Measurements from ENCODE around the gene SPDYA. TPM values are rescaled to one million over a fixed set of nuclear protein-coding genes. Genes with fewer than 3 reads are reported as not detected.

SPDYA gene
- total RNA-seq, 1 donor from 2014 or later, result 1.7 TPM

DNA sequence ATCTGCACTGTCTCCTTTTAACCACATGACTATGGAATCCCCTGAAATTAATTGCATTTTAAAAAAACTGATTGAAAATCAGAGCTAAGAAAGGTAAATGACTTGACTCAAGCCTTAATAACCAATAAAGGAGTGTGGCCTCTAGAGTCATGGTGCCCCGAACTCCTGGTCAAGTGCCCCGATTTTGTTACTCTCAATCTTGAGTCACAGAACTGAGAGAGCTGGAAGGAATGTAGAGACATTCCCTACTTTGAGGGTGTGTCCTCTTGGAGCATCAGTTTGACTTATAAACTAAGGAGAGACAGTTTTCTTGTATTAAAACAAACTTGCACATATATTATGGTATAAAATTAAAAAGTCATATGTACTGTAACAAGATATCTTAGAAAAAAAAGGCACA, 86.3 kb downstream of the SPDYA start:
- H3K27me3 Mint-ChIP-seq (ENCODE audit: insufficient read depth), result no peaks in the 10 kb centered on the region
- H3K4me1 Mint-ChIP-seq (ENCODE audit: low read depth), result peaks cover 57% of the 10 kb centered on the region
- H3K9me3 Mint-ChIP-seq, result no peaks in the 10 kb centered on the region
- H3K4me3 Mint-ChIP-seq, result peak overlapping the region; percentile 100
- intact Hi-C loops (cut with micrococcal nuclease), result loop anchor here (10.0 kb wide), 2 partner anchors 1338 to 1542 kb away; partner anchors contain the start of genes GTF3C2 and LBH
- no peak for DNase-seq (ENCODE audit: low spot score)
- peaks cover 20% of the 10 kb centered on the region for H3K36me3 Mint-ChIP-seq (ENCODE audit: low read depth)
- H3K27ac Mint-ChIP-seq, result no peak overlapping the region

DNA sequence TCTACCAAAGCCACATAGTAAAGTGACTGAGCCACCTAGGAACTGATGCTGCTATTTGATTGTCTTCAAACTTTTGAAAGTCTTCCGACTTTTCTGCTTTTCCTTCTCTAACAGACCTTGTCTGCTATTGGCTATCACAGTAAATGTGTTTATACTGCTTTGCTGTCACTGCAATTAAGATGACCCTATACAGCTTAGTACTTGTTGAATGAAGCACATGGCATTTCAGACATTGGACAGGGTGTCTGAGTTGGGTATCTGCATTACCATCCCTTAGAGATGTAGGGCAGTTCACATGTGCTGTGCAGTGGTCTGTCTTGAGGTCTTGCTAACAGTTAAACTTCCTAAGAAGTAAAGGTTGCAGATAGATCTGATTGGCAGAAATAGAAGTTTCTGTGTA, 87.4 kb downstream of the SPDYA start:
- Mint-ChIP-seq H3K4me3 (peak overlapping the region; percentile 100), H3K27me3 (ENCODE audit: insufficient read depth) (no peaks in the 10 kb centered on the region), H3K27ac (no peak overlapping the region), H3K4me1 (ENCODE audit: low read depth) (peaks cover 62% of the 10 kb centered on the region), H3K36me3 (ENCODE audit: low read depth) (peaks cover 23% of the 10 kb centered on the region), H3K9me3 (no peaks in the 10 kb centered on the region)
- intact Hi-C loops (cut with micrococcal nuclease), result loop anchor here (2.0 to 10.0 kb wide), 3 partner anchors 19 to 1543 kb away; partner anchors contain the start of genes GTF3C2 and LBH
- no peak for DNase-seq (ENCODE audit: low spot score)

Other genes starting within 250 kb of the SPDYA start
- gene PPP1CB, start 59.0 kb upstream of the SPDYA start, total RNA-seq, result 262 and 268 TPM in 2 replicates
- gene TRMT61B, start 59.5 kb downstream of the SPDYA start, total RNA-seq, result 18.4 and 21.4 TPM in 2 replicates
- 188 and 190 TPM in 2 replicates for gene WDR43, start 83.8 kb downstream of the SPDYA start, total RNA-seq
- 5.8 and 6.0 TPM in 2 replicates for gene TOGARAM2, start 170.5 kb downstream of the SPDYA start, total RNA-seq